ENCODE measurements around the gene UCP2.
A peak's percentile ranks its signal among the peaks of the same experiment; 100 is the strongest.

Gene UCP2, protein sequence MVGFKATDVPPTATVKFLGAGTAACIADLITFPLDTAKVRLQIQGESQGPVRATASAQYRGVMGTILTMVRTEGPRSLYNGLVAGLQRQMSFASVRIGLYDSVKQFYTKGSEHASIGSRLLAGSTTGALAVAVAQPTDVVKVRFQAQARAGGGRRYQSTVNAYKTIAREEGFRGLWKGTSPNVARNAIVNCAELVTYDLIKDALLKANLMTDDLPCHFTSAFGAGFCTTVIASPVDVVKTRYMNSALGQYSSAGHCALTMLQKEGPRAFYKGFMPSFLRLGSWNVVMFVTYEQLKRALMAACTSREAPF

DNA sequence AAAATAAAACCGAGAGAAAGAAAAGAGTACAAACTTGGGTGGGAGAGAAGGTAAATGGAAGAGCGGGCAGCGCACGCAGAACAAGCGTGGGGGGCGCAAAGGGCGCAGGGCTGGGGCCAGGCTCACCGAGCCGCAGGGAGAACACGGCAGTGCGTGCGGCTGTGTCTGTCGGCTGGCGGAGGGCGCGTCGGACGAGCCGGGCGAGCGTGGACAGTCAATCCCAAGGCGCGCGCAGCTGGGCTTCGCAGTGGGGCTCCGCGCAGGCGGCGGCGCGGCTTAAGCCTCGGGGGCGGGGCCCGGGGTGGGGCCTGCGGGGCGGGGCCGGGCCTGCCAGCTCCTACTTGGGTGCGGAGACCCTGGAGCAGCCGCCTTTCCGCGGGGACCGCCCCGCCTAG lies at the start of gene UCP2:
UCP2 (minus strand) TSS at position 249 of the 395 bp plus-strand sequence. CDS start 4,465 bp downstream, outside the sequence.
- no peak for DNase-seq (ENCODE audit: low read depth)

GRCh38 chr11:74030723-74031676 lies 48.4 kb upstream of the UCP2 start:
- DNase-seq (ENCODE audit: low read depth): no peak

- DNase-seq (ENCODE audit: low read depth): peak; percentile 65
Measured at GRCh38 chr11:74025467-74026166, 43.0 kb upstream of the UCP2 start.

GRCh38 chr11:74024261-74025029 lies 41.8 kb upstream of the UCP2 start:
- peak; percentile 87 for DNase-seq (ENCODE audit: low read depth)

DNA sequence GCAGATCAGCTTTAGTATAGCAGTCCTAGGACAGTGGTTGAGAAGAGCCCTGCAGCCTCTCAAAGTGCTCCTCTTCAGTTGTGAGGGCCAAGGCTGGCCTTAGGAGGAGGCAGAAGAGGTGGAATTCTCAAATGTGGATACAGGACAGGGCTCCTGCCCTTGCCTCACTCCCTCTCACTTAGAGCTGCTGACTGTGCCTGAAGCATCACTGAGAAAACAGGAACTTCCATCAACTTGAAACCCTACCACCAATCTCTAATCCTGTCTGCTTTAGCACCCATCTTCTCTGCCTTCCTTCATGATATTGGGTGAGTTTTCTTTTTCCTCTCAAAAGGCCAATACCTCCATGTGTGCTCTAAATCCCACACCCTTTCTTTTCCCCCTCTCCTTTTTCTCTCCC lies 40.6 kb upstream of the UCP2 start:
- DNase-seq (ENCODE audit: low read depth): no peak

GRCh38 chr11:74022546-74022945 lies 39.9 kb upstream of the UCP2 start:
- DNase-seq (ENCODE audit: low read depth): no peak

DNA sequence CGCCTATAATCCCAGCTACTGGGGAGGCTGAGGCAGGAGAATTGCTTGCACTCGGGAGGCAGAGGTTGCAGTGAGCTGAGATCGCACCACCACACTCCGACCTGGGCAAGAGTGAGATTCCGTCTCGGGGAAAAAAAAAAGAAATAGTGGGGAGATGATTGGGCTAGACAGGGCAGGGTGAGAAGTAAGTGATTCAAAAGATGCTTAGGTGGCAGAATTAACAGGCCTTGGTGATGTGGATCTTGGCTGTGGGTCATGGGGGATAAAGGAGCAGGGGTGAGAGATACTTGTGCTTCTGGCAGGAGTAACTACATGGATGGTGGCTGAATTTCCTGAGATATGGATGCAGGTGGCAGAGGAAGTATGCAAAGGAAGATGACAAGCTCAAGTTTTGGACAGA lies 39.4 kb upstream of the UCP2 start:
- DNase-seq (ENCODE audit: low read depth): no peak

- no peak for DNase-seq (ENCODE audit: low read depth)
Measured at GRCh38 chr11:74020539-74020938, 37.9 kb upstream of the UCP2 start.

GRCh38 chr11:74019860-74020259 lies 37.2 kb upstream of the UCP2 start:
- DNase-seq (ENCODE audit: low read depth): no peak

GRCh38 chr11:74019104-74019738 lies 36.6 kb upstream of the UCP2 start:
- DNase-seq (ENCODE audit: low read depth): no peak

DNA sequence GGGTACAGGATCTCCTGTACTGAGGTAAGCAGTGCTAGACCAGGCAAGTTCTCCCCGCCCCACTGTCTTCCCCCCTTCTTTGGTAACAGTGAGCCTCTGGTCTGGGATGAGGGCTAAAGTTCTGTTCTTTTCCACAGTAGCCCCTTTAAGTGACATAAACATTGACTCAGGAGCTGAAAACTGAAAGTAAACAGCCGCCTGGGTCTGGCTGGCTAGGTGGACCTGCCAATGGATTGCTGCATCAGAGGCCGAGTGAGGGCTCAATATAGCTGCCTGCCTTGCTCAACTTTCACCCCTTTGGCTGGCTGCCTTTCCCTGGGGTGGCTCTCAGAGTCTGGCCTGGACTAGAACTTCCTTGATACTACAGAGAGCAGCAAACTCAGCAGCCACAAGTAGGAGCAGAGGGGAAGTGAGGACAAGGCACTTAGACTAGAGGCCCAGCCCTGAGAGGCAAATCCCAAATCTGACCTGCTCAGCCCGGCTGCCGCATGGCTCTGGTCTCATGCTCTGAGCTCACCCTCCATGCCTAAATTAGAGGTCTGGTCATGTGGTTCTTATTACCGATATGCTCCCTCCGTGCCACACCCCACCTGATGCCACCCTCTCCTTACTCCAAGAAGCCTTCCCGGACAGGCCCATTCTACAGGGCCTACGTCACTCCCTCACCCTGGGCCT lies 35.8 kb upstream of the UCP2 start:
- DNase-seq (ENCODE audit: low read depth): peak; percentile 93

DNA sequence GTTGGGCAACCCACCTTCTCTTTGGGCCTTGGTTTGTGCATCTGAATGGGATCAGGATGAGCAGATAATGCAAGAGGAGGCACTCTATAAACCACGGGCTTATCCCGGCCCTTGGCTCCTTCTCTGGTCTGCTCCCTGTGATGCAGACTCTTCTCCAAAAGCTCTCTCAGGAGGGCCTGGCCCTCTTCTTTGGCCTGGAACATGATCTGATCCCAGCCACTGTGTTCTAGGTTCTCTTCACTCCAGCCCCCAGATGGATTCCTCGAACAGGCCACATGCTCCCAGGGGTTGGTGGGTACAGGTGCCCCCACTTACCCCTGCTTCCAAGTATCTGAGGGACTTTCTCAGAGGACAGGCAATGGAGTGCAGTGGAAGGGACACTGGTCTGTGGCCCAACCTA lies 35.0 kb upstream of the UCP2 start:
- DNase-seq (ENCODE audit: low read depth): no peak

- no peak for DNase-seq (ENCODE audit: low read depth)
Measured at GRCh38 chr11:74015919-74016684, 33.5 kb upstream of the UCP2 start.

DNA sequence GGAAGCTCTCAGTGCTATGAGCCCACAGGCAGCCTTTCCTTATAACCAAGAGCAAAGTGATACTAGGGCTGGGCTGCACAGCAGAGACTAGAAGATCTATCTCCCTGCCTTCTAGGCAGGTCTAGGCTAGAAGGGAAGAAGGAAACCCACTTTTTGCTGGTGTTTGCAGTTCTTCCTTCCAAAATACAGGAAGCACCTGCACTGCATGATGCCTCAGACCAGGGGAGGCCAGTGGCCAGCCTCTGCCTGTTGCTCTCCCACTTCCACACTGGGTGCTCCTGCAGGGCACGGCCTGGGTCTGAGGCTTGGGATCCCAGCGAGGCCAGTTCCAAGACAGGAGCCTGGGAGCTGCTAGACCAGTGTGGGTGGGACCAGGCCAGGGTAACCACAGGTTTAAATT lies 32.2 kb upstream of the UCP2 start:
- no peak for DNase-seq (ENCODE audit: low read depth)

- DNase-seq (ENCODE audit: low read depth): no peak
Measured at GRCh38 chr11:74013141-74013540, 30.5 kb upstream of the UCP2 start.

- no peak for DNase-seq (ENCODE audit: low read depth)
Measured at GRCh38 chr11:74012074-74012809, 29.6 kb upstream of the UCP2 start.

- peak; percentile 81 for DNase-seq (ENCODE audit: low read depth)
Measured at GRCh38 chr11:74011360-74012073, 28.9 kb upstream of the UCP2 start.
